Lower lobe of right lung (tissue), 2 donors: ENCODE data around the gene ATP8B3. TPM values are rescaled to one million over a fixed set of nuclear protein-coding genes. Genes with fewer than 3 reads are reported as not detected.

Source experiments
- ATAC-seq, 2 donors: fragments of 200-7000 bp; cut with Tn5 transposase; one replicate each; pipeline ENCODE4 v1.9.1; 2020 to 2022; ENCODE audit warnings: mild to moderate bottlenecking in 2 of 2, moderate library complexity in 2 of 2
- DNase-seq: peaks from one replicate; pipeline ENCODE4 v3.0.0-alpha.2; 2020
- H3K27ac ChIP-seq: fragments of 200-600 bp; one replicate; pipeline ENCODE4 v1.8.0; 2022
- H3K27me3 ChIP-seq: fragments of 200-600 bp; one replicate; pipeline ENCODE4 v1.8.0; 2022; ENCODE audit warnings: low read depth
- H3K36me3 ChIP-seq: fragments of 200-600 bp; one replicate; pipeline ENCODE4 v1.8.0; 2022; ENCODE audit warnings: mild to moderate bottlenecking
- H3K4me1 ChIP-seq: fragments of 200-600 bp; one replicate; pipeline ENCODE4 v1.8.0; 2022
- H3K4me3 ChIP-seq: fragments of 200-600 bp; one replicate; pipeline ENCODE4 v1.8.0; 2022; ENCODE audit warnings: mild to moderate bottlenecking
- H3K9me3 ChIP-seq: fragments of 200-600 bp; one replicate; pipeline ENCODE4 v1.8.0; 2022
- intact Hi-C: fragments of 100-400 bp; cut with DNase I; formaldehyde crosslinking; loops from one replicate; pipeline ENCODE4 v1.11.0; 2022
- total RNA-seq: library from RNA; stranded (reverse); fragmentation: NEBNext Ultra II Directional; extraction: Animal tissue kit (Norgen Biotek cat#: 25700); gene quantifications from one replicate; pipeline ENCODE4 v1.2.1, GENCODE V29; 2021
- TF ChIP-seq, protein P1 (sequence below): fragments of 200-600 bp; IDR thresholded peaks from one replicate; pipeline ENCODE4 v1.8.0; 2022; ENCODE audit warnings: antibody characterized with exemption, mild to moderate bottlenecking
- donor health status: DM: no; HTN: yes; CAD: no; lungs with severe emphysema.

ATP8B3 gene
- total RNA-seq, 1 donor from 2014 or later, result 2.1 TPM

- no peak for DNase-seq
- H3K36me3 ChIP-seq, result peaks cover 11% of the 10 kb centered on the region
- no peaks in the 10 kb centered on the region for H3K9me3 ChIP-seq
- intact Hi-C loops, result no loop called here
- TF ChIP-seq, protein P1, sequence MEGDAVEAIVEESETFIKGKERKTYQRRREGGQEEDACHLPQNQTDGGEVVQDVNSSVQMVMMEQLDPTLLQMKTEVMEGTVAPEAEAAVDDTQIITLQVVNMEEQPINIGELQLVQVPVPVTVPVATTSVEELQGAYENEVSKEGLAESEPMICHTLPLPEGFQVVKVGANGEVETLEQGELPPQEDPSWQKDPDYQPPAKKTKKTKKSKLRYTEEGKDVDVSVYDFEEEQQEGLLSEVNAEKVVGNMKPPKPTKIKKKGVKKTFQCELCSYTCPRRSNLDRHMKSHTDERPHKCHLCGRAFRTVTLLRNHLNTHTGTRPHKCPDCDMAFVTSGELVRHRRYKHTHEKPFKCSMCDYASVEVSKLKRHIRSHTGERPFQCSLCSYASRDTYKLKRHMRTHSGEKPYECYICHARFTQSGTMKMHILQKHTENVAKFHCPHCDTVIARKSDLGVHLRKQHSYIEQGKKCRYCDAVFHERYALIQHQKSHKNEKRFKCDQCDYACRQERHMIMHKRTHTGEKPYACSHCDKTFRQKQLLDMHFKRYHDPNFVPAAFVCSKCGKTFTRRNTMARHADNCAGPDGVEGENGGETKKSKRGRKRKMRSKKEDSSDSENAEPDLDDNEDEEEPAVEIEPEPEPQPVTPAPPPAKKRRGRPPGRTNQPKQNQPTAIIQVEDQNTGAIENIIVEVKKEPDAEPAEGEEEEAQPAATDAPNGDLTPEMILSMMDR, result no peak
- peaks cover 73% of the 10 kb centered on the region for H3K4me1 ChIP-seq
- H3K27me3 ChIP-seq, result no peaks in the 10 kb centered on the region
- no peak overlapping the region for H3K27ac ChIP-seq
- H3K4me3 ChIP-seq, result no peak overlapping the region
- no peak for ATAC-seq
Measured at GRCh38 chr19:1845125-1845515, 33.0 kb upstream of the ATP8B3 start.

- Histone ChIP-seq H3K4me1 (peaks cover 78% of the 10 kb centered on the region), H3K4me3 (no peak overlapping the region), H3K27me3 (no peaks in the 10 kb centered on the region), H3K27ac (peak overlapping the region; percentile 11), H3K9me3 (no peaks in the 10 kb centered on the region), H3K36me3 (peaks cover 16% of the 10 kb centered on the region)
- DNase-seq (no peak), ATAC-seq (no peak)
- TF ChIP-seq, protein P1, result no peak
- intact Hi-C loops, result no loop called here
Measured at GRCh38 chr19:1844513-1845124, 32.5 kb upstream of the ATP8B3 start.

DNA sequence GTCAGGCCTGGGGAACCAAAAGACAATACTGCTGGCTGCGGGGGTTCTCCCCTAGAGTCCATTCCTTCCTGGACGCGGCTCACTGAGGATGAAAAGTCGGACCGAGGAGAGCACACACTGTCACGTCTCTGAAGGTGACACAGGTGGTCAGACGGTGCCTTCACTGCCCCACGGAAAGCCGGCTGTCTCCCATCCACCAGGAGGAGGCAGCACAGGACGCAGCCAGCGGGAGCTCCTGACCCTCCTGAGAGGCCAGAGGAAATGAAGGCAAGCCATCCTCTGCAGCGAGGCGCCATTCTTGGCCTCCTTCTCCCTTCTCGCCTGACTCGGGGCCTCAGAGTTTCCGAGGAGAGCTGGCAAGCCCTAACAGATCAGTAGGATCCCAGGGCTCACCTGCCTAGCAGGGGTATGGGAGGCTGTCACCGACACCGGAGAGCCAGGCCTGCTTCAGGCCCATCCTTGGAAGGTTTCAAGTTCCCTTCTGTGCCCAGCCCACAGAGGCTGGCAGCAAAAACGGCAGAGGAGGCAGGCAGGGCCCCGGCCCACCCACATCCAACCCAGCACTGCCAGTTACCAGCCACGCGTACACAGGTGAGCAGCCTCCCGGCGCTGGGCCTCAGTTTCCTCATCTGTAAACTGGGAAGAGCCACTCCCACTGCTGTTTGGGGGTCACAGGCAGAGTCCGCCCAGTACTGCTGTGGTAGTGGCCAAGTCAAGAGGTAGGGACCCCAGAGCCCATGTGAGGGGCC, 31.7 kb upstream of the ATP8B3 start:
- DNase-seq (no peak), ATAC-seq (no peak)
- intact Hi-C loops, result no loop called here
- Histone ChIP-seq H3K36me3 (peaks cover 24% of the 10 kb centered on the region), H3K27me3 (no peaks in the 10 kb centered on the region), H3K9me3 (no peaks in the 10 kb centered on the region), H3K27ac (peak overlapping the region; percentile 11), H3K4me3 (no peak overlapping the region), H3K4me1 (peaks cover 84% of the 10 kb centered on the region)
- TF ChIP-seq, protein P1, result peak; percentile 8

GRCh38 chr19:1843116-1843515, 31.0 kb upstream of the ATP8B3 start:
- TF ChIP-seq, protein P1, result no peak
- Histone ChIP-seq H3K36me3 (peaks cover 26% of the 10 kb centered on the region), H3K9me3 (no peaks in the 10 kb centered on the region), H3K4me1 (peaks cover 84% of the 10 kb centered on the region), H3K27ac (no peak overlapping the region), H3K4me3 (no peak overlapping the region), H3K27me3 (no peaks in the 10 kb centered on the region)
- intact Hi-C loops, result no loop called here
- DNase-seq (no peak), ATAC-seq (no peak)

DNA sequence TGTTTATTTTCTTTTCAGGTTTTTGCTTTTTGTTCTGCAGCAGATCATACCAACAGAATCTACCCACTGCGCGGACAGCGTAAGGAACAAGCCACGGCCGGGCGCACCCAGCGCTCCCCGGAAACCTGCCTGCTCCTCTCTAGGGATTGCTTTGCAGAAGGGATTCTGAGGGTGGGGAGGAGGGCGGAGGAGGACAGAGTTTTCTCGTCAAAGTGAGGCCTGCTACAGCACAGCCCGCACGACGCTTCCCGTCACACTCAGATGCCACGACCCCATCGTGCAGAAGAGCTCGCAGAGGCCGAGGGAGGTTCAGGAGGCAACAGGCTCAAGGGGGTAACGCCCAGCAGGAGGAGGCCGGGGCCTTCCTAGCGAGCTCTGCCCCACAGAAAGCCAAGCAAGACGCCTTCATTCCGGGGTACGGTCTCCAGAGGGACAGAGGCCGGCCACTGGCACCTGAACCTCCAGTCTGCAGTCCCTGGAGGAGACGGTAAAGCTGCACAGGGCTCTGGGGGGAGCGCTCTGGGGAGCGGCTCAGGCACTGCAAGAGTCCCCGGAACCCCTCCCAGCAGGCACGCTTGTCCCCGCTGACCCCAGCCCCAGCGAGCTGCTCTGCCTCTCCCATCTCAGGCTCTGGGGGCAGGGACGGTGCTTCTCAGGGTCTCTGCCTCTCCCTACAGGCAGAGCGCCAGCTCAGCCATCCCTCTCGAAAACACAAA, 29.3 kb upstream of the ATP8B3 start:
- Histone ChIP-seq H3K27ac (peak overlapping the region; percentile 58), H3K4me1 (peaks cover 82% of the 10 kb centered on the region), H3K4me3 (peak overlapping the region; percentile 40), H3K36me3 (peaks cover 26% of the 10 kb centered on the region), H3K27me3 (no peaks in the 10 kb centered on the region), H3K9me3 (no peaks in the 10 kb centered on the region)
- intact Hi-C loops, result no loop called here
- DNase-seq, result no peak
- TF ChIP-seq, protein P1, result no peak
- ATAC-seq, result no peak
